Lower leg skin (tissue), 4 donors: ENCODE data around the gene SEC16B. TPM values are rescaled to one million over a fixed set of nuclear protein-coding genes. Genes with fewer than 3 reads are reported as not detected.

Experiments used
- DNase-seq, 2 donors: peaks; one replicate each; pipeline ENCODE4 v3.0.0-alpha.2; 2019; ENCODE audit warnings: low spot score in 2 of 2
- H3K4me3 ChIP-seq: fragments of 200-600 bp; sonication (generic); 2 replicates; pipeline ENCODE4 v1.5.1; 2017; ENCODE audit warnings: mild to moderate bottlenecking, low read depth; ENCODE audit not compliant: poor library complexity, severe bottlenecking
- POLR2A ChIP-seq, 2 donors: fragments of 450-650 bp; IDR thresholded peaks; one replicate each; pipeline ENCODE4 v1.6.1; 2016 to 2017; ENCODE audit warnings: antibody characterized with exemption in 2 of 2, mild to moderate bottlenecking in 1 of 2, moderate library complexity in 1 of 2
- WGBS, 2 donors: methylation state at CpG; one replicate each; pipeline ENCODE4 v1.1.5; 2018; 5-methylcytosine and 5-hydroxymethylcytosine counted together
- intact Hi-C: fragments of 100-400 bp; cut with DNase I; formaldehyde crosslinking; loops from one replicate; pipeline ENCODE4 v1.15.0; 2023; ENCODE audit warnings: low total_unique reads
- total RNA-seq, 4 donors: library from RNA; depleted of rRNA; stranded (reverse); fragments of >200 nt; gene quantifications; one replicate each; pipeline ENCODE4 v1.1.0, GENCODE V29; 2016
- TF ChIP-seq, protein P1 (sequence below), 3 donors: fragments of 450-650 bp; IDR thresholded peaks; one replicate each; pipeline ENCODE4 v1.5.1; 2016; ENCODE audit warnings: antibody characterized with exemption in 3 of 3, mild to moderate bottlenecking in 3 of 3, moderate library complexity in 2 of 3

Gene SEC16B
- total RNA-seq, 4 donors from 2014 or later, result 0.21 to 1.8 (median 1.4) TPM

DNA sequence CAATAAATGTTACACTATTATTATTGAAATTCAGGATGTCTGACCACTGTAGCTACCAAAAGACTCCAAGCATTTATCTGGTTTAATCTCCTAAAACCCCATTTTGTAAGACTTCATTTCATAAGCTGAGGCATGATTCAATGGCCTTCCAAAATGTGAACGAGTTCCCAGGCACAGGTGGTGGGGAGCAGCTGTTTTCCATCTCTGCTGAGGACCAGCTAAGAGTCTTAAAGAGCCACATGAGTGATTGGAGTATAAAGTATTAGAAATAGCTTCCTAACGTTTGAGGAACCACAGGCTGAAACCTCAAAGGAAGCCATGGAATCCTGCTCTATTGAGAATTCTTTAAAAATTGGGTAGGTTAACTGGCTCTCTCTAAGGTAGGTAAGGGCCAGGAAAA lies 44.9 kb downstream of the SEC16B start:
- WGBS, 2 donors, result 53 to 56% methylated on average over 2 of the region's 2 CpGs
- no peak for TF ChIP-seq POLR2A (IDR thresholded peaks at IDR 0.05)
- TF ChIP-seq, protein P1, sequence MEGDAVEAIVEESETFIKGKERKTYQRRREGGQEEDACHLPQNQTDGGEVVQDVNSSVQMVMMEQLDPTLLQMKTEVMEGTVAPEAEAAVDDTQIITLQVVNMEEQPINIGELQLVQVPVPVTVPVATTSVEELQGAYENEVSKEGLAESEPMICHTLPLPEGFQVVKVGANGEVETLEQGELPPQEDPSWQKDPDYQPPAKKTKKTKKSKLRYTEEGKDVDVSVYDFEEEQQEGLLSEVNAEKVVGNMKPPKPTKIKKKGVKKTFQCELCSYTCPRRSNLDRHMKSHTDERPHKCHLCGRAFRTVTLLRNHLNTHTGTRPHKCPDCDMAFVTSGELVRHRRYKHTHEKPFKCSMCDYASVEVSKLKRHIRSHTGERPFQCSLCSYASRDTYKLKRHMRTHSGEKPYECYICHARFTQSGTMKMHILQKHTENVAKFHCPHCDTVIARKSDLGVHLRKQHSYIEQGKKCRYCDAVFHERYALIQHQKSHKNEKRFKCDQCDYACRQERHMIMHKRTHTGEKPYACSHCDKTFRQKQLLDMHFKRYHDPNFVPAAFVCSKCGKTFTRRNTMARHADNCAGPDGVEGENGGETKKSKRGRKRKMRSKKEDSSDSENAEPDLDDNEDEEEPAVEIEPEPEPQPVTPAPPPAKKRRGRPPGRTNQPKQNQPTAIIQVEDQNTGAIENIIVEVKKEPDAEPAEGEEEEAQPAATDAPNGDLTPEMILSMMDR (IDR thresholded peaks at IDR 0.05), result no peak
- H3K4me3 ChIP-seq, result no peak overlapping the region
- no peak for DNase-seq
- intact Hi-C loops, result no loop called here

DNA sequence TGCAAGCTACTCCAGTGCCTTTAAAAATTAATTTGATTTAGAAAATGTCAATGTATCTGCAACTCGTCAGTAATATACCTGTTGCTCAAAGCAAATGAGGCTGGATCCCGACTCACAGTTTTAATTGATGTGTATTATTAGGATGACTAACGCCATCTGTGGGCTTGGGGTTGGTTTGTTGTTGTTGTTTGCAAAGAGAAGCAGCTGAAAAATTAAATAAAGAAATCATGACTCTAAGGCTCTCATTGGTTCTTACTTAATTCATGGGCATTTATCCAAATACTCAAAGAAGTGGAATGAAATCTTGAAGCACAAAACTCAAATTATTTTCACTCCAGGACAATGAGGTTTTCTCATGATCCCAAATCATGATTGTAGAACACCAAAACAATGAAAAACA lies 46.4 kb downstream of the SEC16B start:
- WGBS, 2 donors, result 60 to 79% methylated on average over 3 of the region's 3 CpGs
- TF ChIP-seq, protein P1 (IDR thresholded peaks at IDR 0.05), result no peak
- TF ChIP-seq POLR2A (IDR thresholded peaks at IDR 0.05), result no peak
- no peak overlapping the region for H3K4me3 ChIP-seq
- no peak for DNase-seq
- intact Hi-C loops, result no loop called here

DNA sequence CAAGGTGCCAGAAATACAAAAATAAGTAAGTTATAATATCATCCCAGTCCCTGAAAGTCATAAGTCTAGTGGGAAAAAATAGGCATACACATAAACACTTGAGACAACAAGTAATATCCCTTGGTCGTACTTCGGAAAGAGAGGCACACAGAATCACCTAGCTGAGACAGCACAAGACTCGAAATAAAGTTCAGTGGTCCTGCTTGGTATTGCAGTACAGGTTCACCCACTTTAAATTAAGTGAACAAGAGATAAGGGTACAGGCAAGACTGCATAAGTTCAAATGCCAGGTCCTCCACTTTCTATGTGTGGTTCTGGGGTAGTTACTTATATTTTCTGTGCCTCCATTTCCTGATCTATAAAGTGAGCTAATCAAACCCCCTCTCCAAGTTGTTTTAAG lies 47.6 kb downstream of the SEC16B start:
- DNase-seq, result no peak
- TF ChIP-seq, protein P1 (IDR thresholded peaks at IDR 0.05), result no peak
- no peak for TF ChIP-seq POLR2A (IDR thresholded peaks at IDR 0.05)
- H3K4me3 ChIP-seq, result no peak overlapping the region
- 89 to 94% methylated on average over 3 of the region's 3 CpGs for WGBS, 2 donors
- intact Hi-C loops, result no loop called here

DNA sequence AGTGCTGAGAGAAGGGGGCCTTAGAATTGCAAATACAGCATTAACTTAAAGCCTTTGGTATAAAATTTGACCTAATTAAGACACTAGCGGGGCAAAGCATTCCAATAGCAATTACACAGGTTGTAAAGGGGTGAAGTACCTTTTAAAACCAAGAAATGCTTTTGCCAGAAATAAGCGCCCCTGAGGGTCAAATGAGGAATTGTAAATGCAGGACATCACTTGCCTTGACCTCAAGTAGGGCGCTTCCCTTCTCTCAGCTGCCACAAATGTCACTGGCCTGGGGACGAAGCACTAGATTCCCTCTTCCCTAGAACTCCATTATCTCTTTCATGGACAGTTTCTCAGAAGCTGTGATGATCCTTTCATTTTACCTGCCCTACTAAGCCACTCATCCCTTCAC lies 48.3 kb downstream of the SEC16B start:
- DNase-seq, result no peak
- WGBS, 2 donors, result 84 to 89% methylated on average over 4 of the region's 4 CpGs

DNA sequence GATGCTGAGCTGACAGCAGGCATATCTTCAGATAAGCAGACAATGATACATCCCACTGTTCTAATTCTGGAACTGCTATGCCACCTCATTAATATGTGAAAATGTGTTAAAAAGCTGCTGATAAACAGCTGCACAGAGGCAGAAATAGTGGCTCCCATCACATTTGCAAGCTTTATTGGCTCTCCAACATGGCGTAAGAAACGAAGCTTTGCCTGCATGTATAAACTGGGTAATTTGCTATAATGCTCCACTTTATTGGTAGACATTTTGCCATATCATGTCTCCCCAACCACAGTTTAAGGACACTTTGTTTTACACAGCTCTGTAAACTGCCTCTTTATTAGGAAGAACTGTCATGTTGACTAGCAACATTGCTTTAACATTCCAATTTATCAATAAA lies 49.8 kb downstream of the SEC16B start:
- no peak for DNase-seq
- intact Hi-C loops, result no loop called here
- H3K4me3 ChIP-seq, result no peak overlapping the region
- WGBS, 2 donors, result 84 to 87% methylated on average over 2 of the region's 2 CpGs
- TF ChIP-seq, protein P1 (IDR thresholded peaks at IDR 0.05), result no peak
- TF ChIP-seq POLR2A (IDR thresholded peaks at IDR 0.05), result no peak

More for the DNA sequence above, 48.3 kb downstream of the SEC16B start:
- TF ChIP-seq, protein P1 (IDR thresholded peaks at IDR 0.05), result no peak
- TF ChIP-seq POLR2A (IDR thresholded peaks at IDR 0.05), result no peak
- H3K4me3 ChIP-seq, result no peak overlapping the region
- intact Hi-C loops, result no loop called here

DNA sequence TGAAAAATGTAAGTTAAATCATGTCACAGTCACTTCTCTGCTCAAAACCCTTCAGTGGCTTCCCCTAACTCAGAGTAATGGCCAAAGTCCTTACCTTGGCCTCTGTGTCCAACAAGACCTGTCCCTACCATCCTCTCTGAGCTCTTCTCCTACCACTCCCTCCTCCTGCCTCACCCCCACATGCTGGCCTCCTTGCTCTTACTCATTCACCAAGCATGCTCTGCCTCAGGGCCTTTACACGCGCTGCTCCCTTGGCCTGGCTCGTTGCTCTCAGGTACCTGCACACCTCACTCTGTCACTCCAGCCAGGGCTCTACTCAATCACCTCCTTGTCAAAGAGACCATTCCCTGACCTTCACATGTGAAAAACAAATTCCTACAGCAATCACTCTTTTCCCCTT lies 54.2 kb downstream of the SEC16B start:
- intact Hi-C loops, result no loop called here
- WGBS, 2 donors, result 46 to 58% methylated on average over 3 of the region's 3 CpGs
- H3K4me3 ChIP-seq, result no peak overlapping the region
- no peak for DNase-seq
- TF ChIP-seq, protein P1 (IDR thresholded peaks at IDR 0.05), result no peak
- TF ChIP-seq POLR2A (IDR thresholded peaks at IDR 0.05), result no peak
